CD8-positive, alpha-beta memory T cell (primary cell): ENCODE results near the gene BICD2. TPM values are rescaled to one million over a fixed set of nuclear protein-coding genes. Genes with fewer than 3 reads are reported as not detected.

Source experiments
- CTCF ChIA-PET: fragments of 350-600 bp; sonication (Branson Sonifier 250); formaldehyde crosslinking; loops from one replicate; lab custom pipeline; 2021; ENCODE audit warnings: antibody characterized with exemption; lab: Charles Lee
- POLR2A ChIA-PET: fragments of 350-600 bp; sonication (Branson Sonifier 250); formaldehyde crosslinking; loops from one replicate; lab custom pipeline; 2021; ENCODE audit warnings: antibody characterized with exemption; lab: Charles Lee
- DNase-seq, 5 donors: peaks; one replicate each; pipeline versions ENCODE4 v3.0.0 to v3.0.0-alpha.2; 2020 to 2022; ENCODE audit warnings: mixed read lengths in 1 of 5
- H3K27ac ChIP-seq: one replicate; pipeline ENCODE4 v1.7.0; 2013; ENCODE audit warnings: low read depth, mild to moderate bottlenecking, low read length, moderate library complexity
- H3K27me3 ChIP-seq: 2 replicates; pipeline ENCODE4 v1.7.0; 2013; ENCODE audit warnings: low read length, mild to moderate bottlenecking; ENCODE audit not compliant: insufficient read depth, poor library complexity, severe bottlenecking
- H3K36me3 ChIP-seq: 2 replicates; pipeline ENCODE4 v1.7.0; 2013; ENCODE audit warnings: mild to moderate bottlenecking, low read length, moderate library complexity; ENCODE audit not compliant: insufficient read depth
- H3K4me1 ChIP-seq: 2 replicates; pipeline ENCODE4 v1.7.0; 2013; ENCODE audit warnings: mild to moderate bottlenecking, low read length, moderate library complexity; ENCODE audit not compliant: insufficient read depth
- H3K4me3 ChIP-seq: 2 replicates; pipeline ENCODE4 v1.7.0; 2013; ENCODE audit warnings: mild to moderate bottlenecking, low read length
- H3K9me3 ChIP-seq: 2 replicates; pipeline ENCODE4 v1.7.0; 2013; ENCODE audit warnings: mild to moderate bottlenecking, low read length
- H3K27ac Mint-ChIP-seq, 8 donors: one replicate each; pipeline ENCODE4 v1.8.0; 2020 to 2021; ENCODE audit warnings: mixed read lengths in 8 of 8, mild to moderate bottlenecking in 6 of 8, inconsistent platforms in 3 of 8, moderate library complexity in 3 of 8
- H3K27me3 Mint-ChIP-seq, 2 donors: one replicate each; pipeline ENCODE4 v1.8.0; 2020 to 2021; ENCODE audit warnings: mixed read lengths in 2 of 2, mild to moderate bottlenecking in 1 of 2, moderate library complexity in 1 of 2
- H3K36me3 Mint-ChIP-seq, 3 donors: one replicate each; pipeline ENCODE4 v1.8.0; 2020 to 2021; ENCODE audit warnings: mixed read lengths in 3 of 3, inconsistent platforms in 1 of 3, mild to moderate bottlenecking in 1 of 3
- H3K4me1 Mint-ChIP-seq, 3 donors: one replicate each; pipeline ENCODE4 v1.8.0; 2020 to 2021; ENCODE audit warnings: mixed read lengths in 3 of 3, inconsistent platforms in 1 of 3, mild to moderate bottlenecking in 1 of 3
- H3K4me3 Mint-ChIP-seq, 7 donors: one replicate each; pipeline ENCODE4 v1.8.0; 2020 to 2021; ENCODE audit warnings: mixed read lengths in 7 of 7, mild to moderate bottlenecking in 6 of 7, moderate library complexity in 4 of 7, inconsistent platforms in 2 of 7
- H3K9me3 Mint-ChIP-seq, 5 donors: one replicate each; pipeline ENCODE4 v1.8.0; 2020 to 2022; ENCODE audit warnings: mixed read lengths in 5 of 5, mild to moderate bottlenecking in 3 of 5, moderate library complexity in 2 of 5, inconsistent platforms in 1 of 5
- polyA plus RNA-seq: library from polyadenylated mRNA; unstranded; fragments of 300-500 nt; fragmentation: Illumina TruSeq; gene quantifications from one replicate; pipeline ENCODE4 v1.2.3, GENCODE V29; 2021
- total RNA-seq, 2 experiments: library from RNA; stranded (reverse); gene quantifications; one replicate each; pipeline ENCODE4 v1.2.3, GENCODE V29; 2021

BICD2 gene
- total and polyA plus RNA-seq, 3 experiments from 2014 or later, result 18.6 to 27.1 (median 26.7) TPM

DNA sequence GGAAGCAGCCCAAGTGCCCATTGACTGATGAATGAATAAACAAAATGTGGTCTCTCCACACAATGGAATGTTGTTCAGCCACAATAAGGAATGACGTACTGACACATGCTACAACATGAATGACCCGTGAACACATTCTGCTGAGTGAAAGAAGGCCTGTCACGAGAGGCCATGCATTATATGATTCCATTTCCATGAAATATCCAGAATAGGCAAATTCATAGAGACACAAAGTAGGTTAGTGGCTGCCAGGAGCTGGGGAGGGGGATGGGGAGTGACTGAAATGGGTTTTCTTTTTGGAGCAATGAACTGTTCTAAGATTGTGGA, 41.4 kb downstream of the BICD2 start:
- no peak for DNase-seq
- H3K27me3 ChIP-seq, result no peaks in the 10 kb centered on the region
- ChIA-PET CTCF (no interaction called here), POLR2A (no interaction called here)
- H3K36me3 Mint-ChIP-seq, result peaks cover 3 to 88% (median 8%) of the 10 kb centered on the region in 3 donors
- H3K27me3 Mint-ChIP-seq, result no peaks in the 10 kb centered on the region
- no peak overlapping the region for H3K4me3 Mint-ChIP-seq
- no peaks in the 10 kb centered on the region for H3K4me1 ChIP-seq
- H3K27ac Mint-ChIP-seq, result peak overlapping the region in 4 of 8 donors; percentile 4 to 47 (median 36)
- peaks cover 28% of the 10 kb centered on the region for H3K36me3 ChIP-seq
- no peak overlapping the region for H3K4me3 ChIP-seq
- no peak overlapping the region for H3K27ac ChIP-seq
- peaks cover 12 to 35% (median 21%) of the 10 kb centered on the region in 3 donors for H3K4me1 Mint-ChIP-seq
- H3K9me3 Mint-ChIP-seq, result no peaks in the 10 kb centered on the region
- no peaks in the 10 kb centered on the region for H3K9me3 ChIP-seq

- ChIA-PET POLR2A (no interaction called here), CTCF (no interaction called here)
- peaks cover 12 to 35% (median 18%) of the 10 kb centered on the region in 3 donors for H3K4me1 Mint-ChIP-seq
- Histone ChIP-seq H3K4me3 (no peak overlapping the region), H3K27ac (no peak overlapping the region), H3K27me3 (no peaks in the 10 kb centered on the region), H3K4me1 (no peaks in the 10 kb centered on the region), H3K9me3 (no peaks in the 10 kb centered on the region), H3K36me3 (peaks cover 28% of the 10 kb centered on the region)
- H3K27me3 Mint-ChIP-seq, result no peaks in the 10 kb centered on the region
- no peaks in the 10 kb centered on the region for H3K9me3 Mint-ChIP-seq
- peaks cover 3 to 88% (median 8%) of the 10 kb centered on the region in 3 donors for H3K36me3 Mint-ChIP-seq
- DNase-seq, result no peak
- H3K27ac Mint-ChIP-seq, result peak overlapping the region in 3 of 8 donors; percentile 4 to 55 (median 47)
- H3K4me3 Mint-ChIP-seq, result no peak overlapping the region
Observed at GRCh38 chr9:92722386-92723298, 42.0 kb downstream of the BICD2 start.

GRCh38 chr9:92721548-92721947, 43.1 kb downstream of the BICD2 start:
- Mint-ChIP-seq H3K9me3 (no peaks in the 10 kb centered on the region), H3K27ac (peak overlapping the region in 3 of 8 donors; percentile 44 to 86 (median 55)), H3K4me1 (peaks cover 11 to 35% (median 17%) of the 10 kb centered on the region in 3 donors), H3K4me3 (no peak overlapping the region), H3K36me3 (peaks cover 3 to 88% (median 9%) of the 10 kb centered on the region in 3 donors), H3K27me3 (no peaks in the 10 kb centered on the region)
- Histone ChIP-seq H3K27ac (no peak overlapping the region), H3K36me3 (peaks cover 28% of the 10 kb centered on the region), H3K4me1 (peaks cover 3% of the 10 kb centered on the region), H3K9me3 (no peaks in the 10 kb centered on the region), H3K27me3 (no peaks in the 10 kb centered on the region), H3K4me3 (no peak overlapping the region)
- CTCF ChIA-PET, result no interaction called here
- POLR2A ChIA-PET, result no interaction called here
- DNase-seq, result no peak

- no peak for DNase-seq
- no peak overlapping the region for H3K27ac ChIP-seq
- H3K4me1 Mint-ChIP-seq, result peaks cover 11 to 31% (median 17%) of the 10 kb centered on the region in 3 donors
- no peak overlapping the region for H3K4me3 ChIP-seq
- H3K27me3 ChIP-seq, result no peaks in the 10 kb centered on the region
- no peaks in the 10 kb centered on the region for H3K27me3 Mint-ChIP-seq
- ChIA-PET CTCF (interaction anchor here (1.8 kb wide), 1 partner anchor 70 kb away, joined by 7 read pairs; no protein-coding TSS in a partner anchor), POLR2A (no interaction called here)
- no peaks in the 10 kb centered on the region for H3K9me3 Mint-ChIP-seq
- H3K36me3 ChIP-seq, result peaks cover 30% of the 10 kb centered on the region
- H3K27ac Mint-ChIP-seq, result peak overlapping the region in 3 of 8 donors; percentile 52 to 86 (median 81)
- peaks cover 3 to 87% (median 13%) of the 10 kb centered on the region in 3 donors for H3K36me3 Mint-ChIP-seq
- no peaks in the 10 kb centered on the region for H3K9me3 ChIP-seq
- peaks cover 3% of the 10 kb centered on the region for H3K4me1 ChIP-seq
- H3K4me3 Mint-ChIP-seq, result no peak overlapping the region
Observed at GRCh38 chr9:92720807-92721535, 43.7 kb downstream of the BICD2 start.

- Mint-ChIP-seq H3K9me3 (no peaks in the 10 kb centered on the region), H3K4me1 (peaks cover 9 to 26% (median 17%) of the 10 kb centered on the region in 3 donors), H3K36me3 (peaks cover 3 to 87% (median 13%) of the 10 kb centered on the region in 3 donors), H3K4me3 (no peak overlapping the region), H3K27ac (peak overlapping the region in 2 of 8 donors; percentile 52 to 58), H3K27me3 (no peaks in the 10 kb centered on the region)
- DNase-seq, result no peak
- Histone ChIP-seq H3K9me3 (no peaks in the 10 kb centered on the region), H3K27me3 (no peaks in the 10 kb centered on the region), H3K4me1 (peaks cover 3% of the 10 kb centered on the region), H3K36me3 (peaks cover 37% of the 10 kb centered on the region), H3K27ac (no peak overlapping the region), H3K4me3 (no peak overlapping the region)
- ChIA-PET POLR2A (no interaction called here), CTCF (interaction anchor here (1.8 kb wide), 1 partner anchor 71 kb away, joined by 7 read pairs; no protein-coding TSS in a partner anchor)
Observed at GRCh38 chr9:92720209-92720765, 44.3 kb downstream of the BICD2 start.

DNA sequence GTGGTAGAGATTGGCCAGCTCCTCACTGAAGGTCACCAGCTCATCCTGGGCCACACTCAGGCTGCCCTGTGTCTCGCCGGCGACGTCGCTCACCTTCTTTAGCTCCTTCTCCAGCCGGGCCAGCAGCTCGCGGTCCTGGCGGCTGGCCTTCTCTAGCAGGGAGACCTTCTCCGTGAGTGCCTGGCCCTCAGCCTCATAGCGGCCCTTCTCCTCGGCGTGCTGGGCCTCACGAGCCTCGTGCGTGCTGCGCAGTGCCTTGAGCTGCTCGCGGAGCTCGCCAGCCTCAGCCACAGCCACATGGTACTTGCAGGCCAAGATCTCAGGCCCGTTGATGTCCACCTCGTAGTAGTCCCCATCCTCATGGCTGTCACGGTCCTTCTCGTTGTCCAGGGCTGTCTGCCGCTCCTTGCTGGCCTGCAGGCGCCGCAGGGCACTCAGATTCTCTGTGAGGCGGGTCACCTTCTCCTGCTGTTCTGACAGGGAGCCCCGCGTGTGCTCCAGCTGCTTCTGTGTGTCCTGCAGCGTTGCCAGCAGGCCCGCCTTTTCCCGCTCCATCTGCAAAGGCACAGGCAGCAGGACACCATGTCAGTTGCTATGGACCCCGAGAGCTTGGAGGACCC, 45.5 kb downstream of the BICD2 start:
- ChIA-PET CTCF (interaction anchor here (1.7 to 1.8 kb wide), 2 partner anchors 14 to 72 kb away, joined by 6 to 7 read pairs; no protein-coding TSS in a partner anchor), POLR2A (no interaction called here)
- no peak for DNase-seq
- peaks cover 3% of the 10 kb centered on the region for H3K4me1 ChIP-seq
- Mint-ChIP-seq H3K27me3 (no peaks in the 10 kb centered on the region), H3K27ac (peak overlapping the region in 2 of 8 donors; percentile 68 to 79), H3K4me3 (no peak overlapping the region), H3K4me1 (peaks cover 6 to 23% (median 13%) of the 10 kb centered on the region in 3 donors), H3K36me3 (peaks cover 3 to 95% (median 15%) of the 10 kb centered on the region in 3 donors), H3K9me3 (no peaks in the 10 kb centered on the region)
- no peak overlapping the region for H3K4me3 ChIP-seq
- peaks cover 47% of the 10 kb centered on the region for H3K36me3 ChIP-seq
- no peaks in the 10 kb centered on the region for H3K27me3 ChIP-seq
- no peaks in the 10 kb centered on the region for H3K9me3 ChIP-seq
- no peak overlapping the region for H3K27ac ChIP-seq

DNA sequence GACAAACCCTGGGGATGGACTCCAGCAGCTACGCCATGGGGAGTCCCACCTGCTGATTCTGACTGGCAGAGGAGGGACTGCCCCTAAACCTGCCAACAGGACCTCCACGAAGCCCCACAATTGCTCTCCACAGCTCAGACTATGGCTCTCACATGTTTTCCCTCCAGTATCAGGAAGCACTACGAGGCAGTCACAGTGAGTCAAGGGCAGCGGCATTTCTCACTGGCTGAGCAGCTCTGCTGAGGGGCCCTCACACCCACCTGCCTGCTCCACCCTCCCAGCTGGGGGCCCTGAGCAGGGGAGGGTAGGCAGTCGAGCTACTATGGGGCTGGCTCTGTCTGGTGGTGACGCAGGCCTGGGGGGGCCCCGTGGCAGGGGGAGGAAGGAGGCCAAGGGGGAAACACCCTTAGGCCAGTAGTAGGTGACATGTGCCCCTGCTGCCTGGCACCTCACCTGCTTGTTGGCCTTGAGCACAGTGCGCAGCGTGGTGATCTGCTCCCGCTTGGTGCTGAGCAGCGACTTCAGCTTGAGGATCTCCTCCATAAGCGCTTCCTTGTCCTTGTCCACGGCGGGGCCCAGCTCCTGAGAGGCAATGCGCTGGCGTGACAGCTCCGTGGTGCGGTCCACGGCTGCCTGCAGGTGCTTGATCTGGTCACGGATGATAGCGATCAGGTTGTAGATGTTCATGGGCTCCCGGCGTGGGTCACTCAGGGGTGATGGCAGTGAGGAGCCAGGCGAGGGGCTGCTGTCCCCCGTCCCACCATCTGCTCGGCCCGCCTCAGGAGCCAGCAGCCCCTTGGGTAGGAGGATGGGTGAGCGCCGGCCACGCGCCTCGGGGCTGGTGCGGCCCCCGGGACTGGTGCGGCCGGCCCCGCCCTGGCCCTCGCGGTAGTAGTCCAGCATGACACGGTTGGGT, 46.3 kb downstream of the BICD2 start:
- H3K4me3 ChIP-seq, result no peak overlapping the region
- ChIA-PET POLR2A (interaction anchor here (0.5 kb wide), 1 partner anchor 46 kb away, joined by 3 read pairs; no protein-coding TSS in a partner anchor), CTCF (interaction anchor here (1.2 to 6.8 kb wide), 5 partner anchors 13 to 72 kb away, joined by 3 to 41 read pairs (median 3); no protein-coding TSS in a partner anchor)
- H3K36me3 ChIP-seq, result peaks cover 52% of the 10 kb centered on the region
- Mint-ChIP-seq H3K9me3 (no peaks in the 10 kb centered on the region), H3K27me3 (no peaks in the 10 kb centered on the region), H3K27ac (no peak overlapping the region), H3K4me1 (peaks cover 5 to 21% (median 11%) of the 10 kb centered on the region in 3 donors), H3K4me3 (no peak overlapping the region), H3K36me3 (peaks cover 3 to 96% (median 15%) of the 10 kb centered on the region in 3 donors)
- no peaks in the 10 kb centered on the region for H3K9me3 ChIP-seq
- no peak overlapping the region for H3K27ac ChIP-seq
- H3K4me1 ChIP-seq, result peaks cover 3% of the 10 kb centered on the region
- H3K27me3 ChIP-seq, result no peaks in the 10 kb centered on the region
- DNase-seq, result no peak
